Stimulated activated CD4-positive, alpha-beta T cell treated with anti-CD3 and anti-CD28 coated beads, Interleukin-1b, Interleukin-23, amount 100 ng/mL, for 4 hours (primary cell): Measurements from ENCODE around the gene PHB1.

Experiments used
- DNase-seq, 2 donors: peaks; one replicate each; pipeline ENCODE4 v3.0.0-alpha.2; 2020; ENCODE audit warnings: low read depth in 2 of 2

Gene PHB1

DNA sequence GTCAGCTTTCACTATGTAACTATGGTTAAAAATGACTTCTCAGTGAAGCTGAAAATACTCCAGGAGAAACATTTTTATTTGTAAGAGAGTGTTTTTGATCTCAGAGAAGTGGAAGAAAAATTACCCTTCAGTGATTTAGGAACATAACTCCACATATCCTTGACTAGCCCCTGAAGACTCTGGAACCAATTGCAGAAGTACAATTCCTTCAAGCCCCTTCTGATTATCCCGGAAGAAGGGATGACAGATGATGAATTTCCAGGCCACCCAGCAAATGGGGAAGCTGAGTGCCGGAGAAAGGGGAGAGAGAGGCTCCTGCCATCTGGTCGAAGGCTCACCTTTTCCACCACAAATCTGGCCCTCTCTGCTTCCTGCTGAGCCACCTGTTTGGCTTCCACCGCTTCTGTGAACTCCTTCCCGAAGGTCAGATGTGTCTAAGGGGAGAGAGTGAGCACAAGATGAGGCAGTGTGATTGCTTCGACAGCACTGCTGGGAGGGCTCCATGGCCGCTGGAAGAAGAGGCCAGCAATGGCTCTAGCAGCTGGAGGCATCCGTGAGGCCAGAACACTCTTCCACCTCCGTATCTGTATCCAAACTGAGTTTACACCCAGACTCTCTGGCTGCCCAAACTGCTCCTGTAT is 8.1 kb downstream of the PHB1 start:
- DNase-seq, result no peak

DNA sequence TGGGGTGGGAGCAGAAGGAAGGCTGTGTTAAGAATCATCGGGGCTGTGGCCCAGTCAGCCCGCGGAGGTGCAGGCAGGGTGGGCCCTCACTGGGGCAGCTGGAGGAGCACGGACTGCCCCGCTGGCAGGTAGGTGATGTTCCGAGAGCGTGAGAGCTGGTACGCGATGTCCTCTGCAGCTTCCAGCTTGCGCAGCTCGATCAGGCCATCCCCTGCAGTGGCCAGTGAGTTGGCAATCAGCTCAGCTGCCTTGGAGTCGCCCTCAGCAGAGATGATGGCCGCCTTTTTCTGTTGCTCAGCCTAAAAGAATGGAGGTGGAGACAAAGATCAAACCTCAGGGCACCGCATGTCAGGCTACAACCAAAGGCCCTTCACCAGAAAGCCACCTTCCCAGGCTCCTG is 9.8 kb downstream of the PHB1 start:
- DNase-seq, result no peak

DNA sequence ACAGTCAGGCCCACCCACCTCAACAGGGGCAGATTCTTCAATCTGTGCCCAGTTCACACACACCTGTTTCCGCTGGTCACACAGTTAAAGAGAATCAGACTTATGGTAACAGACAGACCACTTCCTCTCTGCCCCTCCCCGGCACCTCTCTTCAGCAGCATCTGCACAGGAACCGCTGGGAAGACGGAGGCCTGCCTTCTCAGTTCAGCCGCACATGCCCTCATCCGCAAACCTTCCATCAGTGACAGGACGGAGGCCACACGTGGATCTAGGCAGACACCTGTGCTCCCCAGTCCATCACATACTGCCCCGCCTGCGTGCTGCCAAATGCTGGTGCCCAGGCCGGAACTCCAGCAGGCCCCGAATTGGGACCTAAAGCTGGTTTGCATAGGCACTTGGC is 10.3 kb downstream of the PHB1 start:
- no peak for DNase-seq

DNA sequence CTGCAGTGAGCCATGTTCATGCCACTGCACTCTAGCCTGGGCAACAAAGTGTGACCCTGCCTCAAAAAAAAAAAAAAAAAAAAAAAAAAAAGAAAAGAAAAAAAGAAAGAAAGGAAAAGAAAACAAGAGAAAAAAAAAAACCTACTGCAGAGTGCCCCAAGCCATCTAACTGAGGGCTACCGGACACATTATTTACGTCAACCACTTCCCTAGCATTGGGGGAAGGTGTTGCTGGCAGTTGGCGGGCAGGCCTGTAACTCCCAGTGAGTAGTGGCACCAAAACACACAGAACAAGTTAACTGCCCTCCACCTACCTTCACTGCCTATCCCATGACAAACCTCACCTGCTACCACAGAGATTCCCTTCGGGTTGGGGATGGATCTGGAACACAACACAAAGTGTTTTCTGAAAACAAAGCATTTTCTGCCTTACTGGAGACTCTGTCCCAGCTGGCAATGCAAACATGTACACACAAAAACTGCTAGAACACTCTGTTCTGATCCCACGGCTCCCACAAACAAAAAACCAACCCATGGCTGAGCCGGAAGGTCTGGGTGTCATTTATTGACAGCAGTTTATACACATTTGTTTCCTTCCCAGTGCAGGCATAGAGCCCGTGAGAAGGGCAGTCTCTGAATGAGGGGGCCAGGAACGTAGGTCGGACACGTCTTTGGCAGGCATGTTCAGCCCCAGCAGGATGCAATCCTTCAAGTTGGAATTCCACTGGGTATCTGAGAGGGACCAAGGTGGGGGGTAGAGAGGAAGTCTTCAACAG is 11.0 kb downstream of the PHB1 start:
- DNase-seq, result no peak

DNA sequence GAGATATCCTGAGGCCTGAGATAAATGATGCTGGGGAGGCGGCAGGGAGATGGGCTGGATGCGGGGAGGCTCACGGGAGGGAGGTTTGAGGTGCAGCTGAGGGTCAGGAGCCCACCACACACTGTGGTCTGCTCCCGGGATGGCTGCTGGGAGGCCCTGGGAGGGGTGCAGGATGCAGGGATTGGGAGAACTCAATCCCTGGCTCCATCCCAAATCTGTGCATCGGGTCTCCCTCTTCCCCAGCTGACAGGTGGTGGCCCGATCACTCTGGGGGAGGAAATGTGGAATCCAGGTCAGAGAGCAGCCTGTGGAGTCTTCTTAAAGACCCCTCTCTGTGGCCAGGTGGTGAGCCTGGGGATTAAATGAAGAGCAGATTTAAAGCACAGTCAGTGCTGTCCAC is 12.0 kb downstream of the PHB1 start:
- DNase-seq, result no peak

DNA sequence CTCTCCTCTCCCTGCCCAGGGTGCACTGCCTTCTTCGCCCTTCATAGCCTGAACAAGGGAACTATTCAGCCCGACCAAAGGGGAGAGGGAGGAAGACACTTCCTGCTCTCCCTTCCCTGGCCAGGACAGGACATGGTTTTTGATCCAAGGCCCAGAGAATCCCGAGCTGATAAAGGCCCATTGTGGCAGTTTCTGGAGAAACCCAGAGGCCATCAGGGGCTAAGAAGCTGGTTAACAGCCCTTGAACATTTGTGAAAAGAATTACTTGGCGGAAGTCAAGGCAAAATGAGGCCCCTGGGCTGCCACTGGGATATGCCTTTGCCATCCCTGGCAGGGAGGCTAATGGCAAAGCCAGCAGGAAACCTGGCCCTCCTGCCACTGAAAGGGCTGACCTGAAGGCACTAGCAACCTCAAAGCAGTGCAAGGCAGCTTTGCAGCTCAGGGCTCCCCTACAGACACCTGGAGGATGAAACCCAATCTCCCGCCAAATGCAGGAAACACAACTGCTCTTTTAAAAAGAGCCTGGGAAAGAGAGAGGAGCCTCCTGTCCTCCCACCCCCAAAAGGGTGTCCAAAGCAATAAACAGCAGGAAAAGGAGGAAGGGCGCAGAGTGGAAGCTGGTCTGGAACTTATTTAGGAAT is 12.6 kb downstream of the PHB1 start:
- DNase-seq, result no peak

DNA sequence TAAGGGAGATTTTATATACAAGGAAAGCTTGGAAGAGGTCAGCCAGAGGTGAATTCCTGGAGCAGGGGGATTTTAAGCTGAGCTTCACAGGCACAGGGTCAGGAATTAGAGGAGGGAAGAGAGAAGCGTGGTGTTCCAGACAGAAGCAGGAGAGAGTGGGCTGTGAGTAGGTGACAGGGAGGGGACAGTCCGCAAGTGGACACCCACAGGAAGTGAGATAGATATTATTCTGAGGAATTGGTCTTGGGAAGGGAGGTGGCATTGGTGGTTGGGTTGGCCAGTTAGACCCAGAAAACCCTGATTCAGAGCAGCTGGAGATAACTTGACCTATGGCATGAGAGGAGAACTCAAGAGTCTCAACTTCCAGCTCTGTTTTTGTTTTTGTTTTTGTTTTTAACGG is 14.7 kb downstream of the PHB1 start:
- no peak for DNase-seq

DNA sequence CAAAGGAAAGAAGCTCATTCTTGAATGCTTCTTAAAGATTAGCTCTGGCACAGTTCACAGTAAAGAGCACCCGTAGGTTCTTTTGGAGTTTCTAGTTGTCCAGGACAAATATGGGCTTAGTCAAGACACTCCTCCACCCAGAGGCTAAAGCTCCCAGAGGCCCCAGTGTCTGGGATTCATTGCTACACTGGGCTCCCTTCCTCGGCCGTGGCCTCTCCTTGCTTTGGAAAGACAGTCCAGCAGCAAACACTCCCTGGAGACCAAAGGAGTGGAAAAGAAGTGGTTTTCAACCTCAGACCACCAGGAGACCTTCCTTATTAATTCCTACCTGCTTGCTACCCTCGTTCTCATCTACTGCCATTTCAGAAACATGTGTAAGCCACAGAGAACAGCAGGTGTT is 17.1 kb downstream of the PHB1 start:
- no peak for DNase-seq

DNA sequence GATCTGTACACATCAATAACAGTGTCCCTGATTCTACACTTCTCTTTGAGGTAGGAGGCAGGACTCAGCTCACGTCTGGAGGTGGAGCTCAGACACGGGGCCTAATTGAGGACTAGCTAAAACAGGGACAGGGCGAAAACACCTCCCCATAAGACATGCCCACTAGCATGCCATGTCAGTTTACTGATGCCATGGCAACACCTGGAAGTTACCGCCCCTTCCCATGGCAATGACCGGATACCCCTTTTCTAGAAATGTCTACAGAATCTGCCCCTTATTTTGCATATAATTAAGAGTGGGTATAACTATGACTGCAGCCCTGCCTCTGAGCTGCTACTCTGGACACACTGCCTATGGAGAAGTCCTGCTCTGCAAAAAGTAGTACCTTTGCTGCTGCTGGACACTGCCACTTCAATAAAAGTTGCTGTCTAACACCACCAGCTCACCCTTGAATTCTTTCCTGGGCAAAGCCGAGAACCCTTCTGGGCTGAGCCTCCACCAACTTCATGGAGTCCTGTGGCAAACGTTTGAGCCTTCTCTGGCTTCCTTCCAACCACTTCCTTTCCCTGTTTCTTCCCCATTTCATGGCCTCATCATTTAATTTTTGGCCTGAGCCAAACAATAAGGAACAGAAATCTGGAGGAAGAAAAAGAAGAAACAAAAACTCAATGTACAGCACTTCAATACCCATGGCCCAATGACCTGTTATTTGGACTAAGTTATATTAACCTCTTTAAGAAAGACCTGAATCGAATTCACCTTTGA is 21.0 kb downstream of the PHB1 start:
- no peak for DNase-seq

DNA sequence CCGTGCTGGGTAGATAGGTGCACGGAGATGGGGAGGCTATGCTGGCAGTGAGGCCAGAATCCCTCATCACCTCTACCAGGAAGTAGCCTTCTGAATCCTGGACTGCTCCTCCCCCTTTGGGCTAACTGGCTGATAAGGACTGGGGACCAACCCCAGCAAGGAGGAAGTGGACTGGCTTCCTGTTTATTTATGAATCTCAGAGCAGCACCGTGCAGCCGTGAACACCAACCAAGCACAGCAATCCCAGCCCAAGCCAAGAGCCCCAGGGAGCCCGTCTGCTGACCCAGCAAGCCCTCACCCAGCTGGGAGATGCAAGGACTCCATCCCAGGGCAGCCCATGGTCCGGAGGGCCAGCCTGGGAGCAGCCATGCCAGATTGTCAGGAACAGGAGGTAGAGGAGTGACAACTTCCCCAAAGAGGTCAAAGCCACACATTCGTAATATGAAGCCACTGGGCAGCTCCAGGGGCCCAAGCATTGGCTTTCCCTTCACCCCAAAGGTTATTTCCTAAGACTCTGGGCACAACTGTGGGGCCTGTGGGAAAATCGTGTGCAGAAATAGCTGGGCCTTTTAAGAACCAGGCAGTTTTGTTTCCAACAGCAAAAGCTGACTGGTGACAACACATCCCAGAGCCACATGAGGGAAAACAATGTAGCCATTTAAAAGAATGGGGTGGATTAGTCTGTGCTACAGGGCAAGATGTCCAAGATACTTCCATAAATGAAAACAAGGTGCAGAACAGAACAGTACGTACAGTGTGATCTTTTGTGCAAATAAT is 23.9 kb downstream of the PHB1 start:
- no peak for DNase-seq

DNA sequence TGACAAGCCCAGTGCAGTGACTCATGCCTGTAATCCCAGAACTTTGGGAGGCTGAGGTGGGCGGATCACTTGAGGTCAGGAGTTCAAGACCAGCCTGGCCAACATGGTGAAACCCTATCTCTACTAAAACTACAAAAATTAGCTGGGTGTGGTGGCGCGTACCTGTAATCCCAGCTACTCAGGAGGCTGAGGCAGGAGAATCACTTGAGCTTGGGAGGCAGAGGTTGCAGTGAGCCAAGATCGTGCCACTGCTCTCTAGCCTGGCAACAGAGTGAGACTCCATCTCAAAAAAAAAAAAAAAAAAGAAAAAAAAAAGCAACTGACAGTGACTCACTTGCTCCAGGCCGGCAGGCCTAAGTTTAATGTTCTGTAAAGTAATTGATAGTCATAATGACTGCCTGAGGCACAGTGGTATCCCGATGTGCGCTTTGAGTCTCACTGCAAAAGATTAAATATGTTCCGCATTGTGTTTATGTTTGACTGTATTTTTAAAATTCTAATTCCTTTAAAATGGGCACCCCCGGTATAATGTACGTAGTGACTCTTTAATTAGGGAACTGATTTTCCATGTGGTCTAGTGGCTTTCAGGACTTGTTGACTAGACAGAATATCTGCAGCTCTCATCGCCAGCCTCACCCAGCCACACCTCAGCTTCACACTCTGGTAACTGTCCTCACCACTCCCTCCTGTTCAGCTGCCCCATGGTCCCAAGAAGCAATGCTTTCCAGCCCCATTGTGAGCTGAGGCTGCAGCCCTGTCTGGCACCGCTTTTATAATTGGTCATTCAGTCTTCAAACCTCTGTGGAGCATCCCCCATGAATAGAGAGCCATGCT is 25.0 kb downstream of the PHB1 start:
- DNase-seq, result peak in 1 of 2 donors; percentile 18

DNA sequence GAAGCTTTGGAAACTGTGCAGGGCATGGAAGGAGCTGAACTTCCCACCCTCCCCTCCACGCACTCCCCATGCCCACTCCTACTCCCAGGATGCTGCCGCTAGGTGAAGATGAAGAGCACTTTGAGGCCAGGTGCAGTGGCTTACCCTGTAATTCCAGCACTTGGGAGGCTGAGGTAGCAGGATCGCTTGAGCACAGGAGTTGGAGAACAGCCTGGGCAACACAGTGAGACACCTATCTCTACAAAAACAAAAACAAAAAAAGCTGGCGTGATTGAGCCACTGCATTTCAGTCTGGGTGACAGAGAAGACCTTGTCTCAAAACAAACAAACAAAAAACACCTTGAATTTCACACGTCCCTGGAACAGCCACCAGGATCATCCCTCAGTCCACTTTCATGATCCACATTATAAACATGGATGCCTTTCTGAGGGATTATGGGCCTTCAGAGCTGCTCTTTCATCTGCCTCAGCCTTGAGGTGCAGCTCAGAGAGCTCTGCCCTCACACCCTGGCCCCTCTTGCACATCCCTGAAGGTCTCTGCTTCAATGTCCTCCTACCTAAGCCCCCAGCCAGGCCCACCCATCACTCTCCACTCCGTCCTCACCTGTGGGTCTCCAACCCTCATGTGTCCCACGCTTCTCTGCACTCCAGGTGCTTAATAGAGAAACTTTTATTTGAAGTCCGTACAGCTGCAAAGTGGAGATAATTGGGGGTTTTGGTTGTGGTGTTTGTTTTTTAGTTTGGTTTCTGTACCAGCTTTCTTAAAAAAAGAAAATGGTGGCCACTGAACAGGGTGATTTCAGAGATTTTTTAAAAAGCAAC is 25.8 kb downstream of the PHB1 start:
- DNase-seq, result no peak

DNA sequence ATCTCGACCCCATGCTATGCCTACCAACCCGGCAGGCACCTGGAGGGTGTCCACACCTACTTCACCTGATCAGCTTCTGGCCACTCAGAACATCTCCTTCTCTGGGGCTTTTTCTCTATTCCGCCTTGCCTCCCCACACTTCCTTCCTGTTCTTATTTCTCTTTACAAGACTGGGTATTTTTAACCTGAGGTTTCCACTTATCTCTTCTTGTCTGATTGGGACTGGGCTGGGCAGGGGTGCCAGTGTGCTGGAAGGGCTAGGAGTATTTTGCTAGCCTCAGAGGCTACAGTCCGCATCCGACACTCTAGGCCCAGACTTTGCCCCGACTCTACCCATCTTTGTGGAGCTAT is 26.4 kb downstream of the PHB1 start:
- DNase-seq, result no peak

DNA sequence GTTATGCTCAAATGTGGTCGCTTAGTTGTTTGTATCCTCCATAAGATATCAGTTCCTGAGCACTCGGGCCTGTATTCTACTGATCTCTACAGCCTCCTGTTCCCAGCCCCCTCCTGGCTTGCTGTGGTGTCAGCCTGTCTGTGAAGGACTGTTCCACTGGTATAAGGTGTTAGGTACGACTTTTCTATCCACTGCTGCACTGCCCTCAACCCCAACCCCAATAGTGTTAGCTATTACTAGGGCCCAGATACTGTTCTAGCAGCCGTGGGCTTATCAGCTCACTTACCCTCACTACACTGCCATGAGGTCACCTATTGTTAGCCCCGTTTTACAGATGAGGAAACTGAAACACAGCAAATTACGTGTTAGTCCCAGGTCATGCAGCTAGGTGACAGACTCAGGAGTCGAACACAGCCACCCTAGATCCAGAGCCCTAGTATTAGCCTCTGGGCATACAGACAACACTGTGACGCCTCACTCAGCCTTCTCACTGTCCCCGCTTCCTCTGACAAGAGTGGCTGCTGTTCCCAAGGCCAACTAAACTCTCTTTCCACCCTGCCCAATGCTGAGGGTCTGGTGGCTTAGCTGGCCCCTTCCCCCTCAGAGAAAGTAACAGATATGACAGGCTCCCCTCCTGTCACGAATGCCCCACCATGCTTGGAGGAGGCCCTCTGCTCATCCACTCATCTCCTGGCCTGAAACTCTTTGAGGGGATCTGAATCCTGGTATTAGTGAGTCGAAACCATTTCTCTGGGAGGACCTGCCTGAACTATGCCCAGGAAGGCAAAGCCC is 27.0 kb downstream of the PHB1 start:
- no peak for DNase-seq

DNA sequence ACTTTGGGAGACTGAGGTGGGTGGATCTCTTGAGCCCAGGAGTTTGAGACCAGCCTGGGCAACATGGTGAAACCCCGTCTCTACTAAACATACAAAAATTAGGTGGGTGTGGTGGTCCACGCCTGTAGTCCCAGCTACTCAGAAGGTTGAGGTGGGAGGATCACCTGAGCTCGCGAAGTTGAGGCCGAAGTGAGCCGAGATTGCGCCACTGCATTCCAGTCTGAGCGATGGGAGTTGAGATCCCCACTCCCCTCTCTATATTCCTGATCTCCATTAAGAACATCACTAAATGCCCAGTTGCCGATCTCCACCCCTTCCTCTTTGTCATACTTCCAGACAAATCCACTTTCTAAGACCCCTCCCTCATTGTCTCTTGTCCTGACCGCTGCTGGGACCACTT is 28.3 kb downstream of the PHB1 start:
- DNase-seq, result no peak

DNA sequence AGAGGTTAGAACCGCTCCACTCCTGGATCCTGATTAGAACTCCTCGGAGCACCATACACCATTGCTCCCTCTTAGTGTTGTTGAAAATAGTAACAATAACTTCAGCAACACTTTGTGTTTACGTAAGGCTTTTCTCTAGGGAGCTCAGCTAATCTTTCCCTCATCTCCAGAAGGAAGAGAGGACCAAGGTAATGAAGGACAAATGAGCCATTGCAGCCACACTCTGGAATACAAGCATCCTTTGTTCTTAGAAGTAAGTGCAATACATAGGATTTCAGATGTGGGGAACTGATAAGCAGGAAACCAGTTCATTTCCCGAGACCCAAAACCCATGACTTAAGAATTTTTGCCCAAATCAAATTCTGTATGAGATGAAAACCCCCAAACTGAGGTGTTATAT is 29.7 kb downstream of the PHB1 start:
- no peak for DNase-seq

DNA sequence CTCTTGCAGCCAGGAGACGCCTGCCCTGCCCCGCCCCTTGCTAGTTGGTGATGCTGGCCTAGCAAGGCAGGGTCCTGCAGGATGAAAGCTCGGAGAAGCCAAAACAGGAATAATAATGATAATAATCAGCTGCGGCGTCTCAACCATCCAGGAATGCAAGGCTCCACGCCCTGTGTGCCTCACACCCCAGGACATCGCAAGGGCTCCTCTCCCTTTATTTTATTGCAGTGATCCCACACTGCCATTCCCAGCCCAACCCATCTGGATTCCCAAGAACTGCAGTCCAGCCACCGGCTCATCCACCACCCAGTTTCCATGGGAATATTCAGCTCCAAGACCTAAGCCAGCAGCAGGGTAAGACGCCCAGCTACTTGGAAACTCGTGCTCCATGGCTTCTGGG is 31.6 kb downstream of the PHB1 start:
- DNase-seq, result no peak

DNA sequence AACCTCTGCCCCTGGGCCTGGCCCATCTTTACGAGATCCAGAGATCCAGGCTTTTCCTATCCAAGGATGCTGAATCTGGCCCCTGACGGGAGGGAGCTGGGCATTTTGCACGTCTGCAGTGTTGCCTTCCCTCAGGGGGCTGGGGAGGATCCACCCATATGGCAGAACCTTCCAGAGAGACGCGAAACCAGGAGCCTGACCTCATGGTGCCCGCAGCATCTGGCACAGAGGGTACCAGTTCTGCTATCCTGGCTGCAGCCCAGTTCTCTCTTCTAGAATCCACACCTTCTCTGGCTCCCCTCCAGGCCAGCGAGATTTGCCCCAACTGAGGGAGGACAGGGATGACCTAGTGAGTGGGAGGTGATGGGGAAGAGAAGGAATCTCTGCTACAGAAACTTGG is 32.1 kb downstream of the PHB1 start:
- no peak for DNase-seq

DNA sequence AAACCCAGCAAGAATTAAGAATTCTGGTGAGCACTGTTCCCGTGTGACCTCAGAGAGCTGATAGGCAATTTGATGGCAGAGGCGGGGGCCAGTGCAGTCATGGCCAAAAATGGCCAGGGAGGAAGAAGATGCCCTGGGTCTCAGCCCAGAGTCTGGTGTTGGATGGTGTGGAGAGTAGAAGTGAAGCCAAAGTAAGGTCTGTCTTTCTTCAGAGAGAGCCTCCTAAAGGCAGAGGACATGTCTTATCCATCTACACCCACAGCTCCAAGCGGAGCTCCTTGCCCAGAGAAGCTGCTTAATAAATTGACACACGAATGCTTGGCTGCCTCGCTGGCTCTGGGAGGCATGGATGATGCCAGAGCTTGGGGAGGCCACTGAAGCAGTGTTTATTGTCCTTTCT is 32.9 kb downstream of the PHB1 start:
- no peak for DNase-seq
